ENCODE data around the gene MYCBPAP. TPM values are rescaled to one million over a fixed set of nuclear protein-coding genes. Genes with fewer than 3 reads are reported as not detected.

MYCBPAP gene
- total RNA-seq, 2 experiments from 2014 or later: 0.78 to 1.5 TPM

GRCh38 chr17:50493744-50494143 is 14.5 kb upstream of the MYCBPAP start:
- Mint-ChIP-seq H3K9me3 (no peaks in the 10 kb centered on the region), H3K27me3 (no peaks in the 10 kb centered on the region), H3K27ac (no peak overlapping the region), H3K36me3 (ENCODE audit: low read depth) (no peaks in the 10 kb centered on the region), H3K4me1 (ENCODE audit: low read depth) (no peaks in the 10 kb centered on the region), H3K4me3 (no peak overlapping the region)
- H3K4me3 ChIP-seq (ENCODE audit: low read length): no peak overlapping the region
- ATAC-seq (ENCODE audit: poor library complexity) (no peak), DNase-seq (no peak)
- peaks cover 0 to 5% of the 10 kb centered on the region in 2 experiments for H3K27me3 ChIP-seq (ENCODE audit: control insufficient read depth in 1 of 2, insufficient read depth in 2 of 2, low read length in 2 of 2)
- H3K9me3 ChIP-seq (ENCODE audit: control insufficient read depth in 1 of 2, insufficient read depth in 1 of 2, low read length in 2 of 2): no peaks in the 10 kb centered on the region
- ChIA-PET POLR2A (no interaction called here), CTCF (interaction anchor here (1.2 to 1.3 kb wide), 2 partner anchors 12 to 59 kb away, joined by 3 to 4 read pairs; no protein-coding TSS in a partner anchor)
- H3K4me1 ChIP-seq (ENCODE audit: insufficient read depth, low read length): no peaks in the 10 kb centered on the region
- no peaks in the 10 kb centered on the region for H3K36me3 ChIP-seq (ENCODE audit: insufficient read depth, low read length)
- intact Hi-C loops (cut with DNase I, micrococcal nuclease): no loop called here
- no peak for TF ChIP-seq CTCF (IDR thresholded peaks at IDR 0.05)
- no peak overlapping the region for H3K27ac ChIP-seq (ENCODE audit: low read depth in 1 of 2, low read length in 2 of 2)

GRCh38 chr17:50495217-50495823 is 12.9 kb upstream of the MYCBPAP start:
- ChIA-PET POLR2A (interaction anchor here (0.6 kb wide), 1 partner anchor 214 kb away, joined by 4 read pairs; no protein-coding TSS in a partner anchor), CTCF (no interaction called here)
- Mint-ChIP-seq H3K4me3 (no peak overlapping the region), H3K9me3 (no peaks in the 10 kb centered on the region), H3K36me3 (ENCODE audit: low read depth) (no peaks in the 10 kb centered on the region), H3K4me1 (ENCODE audit: low read depth) (no peaks in the 10 kb centered on the region), H3K27me3 (no peaks in the 10 kb centered on the region), H3K27ac (no peak overlapping the region)
- H3K9me3 ChIP-seq (ENCODE audit: control insufficient read depth in 1 of 2, insufficient read depth in 1 of 2, low read length in 2 of 2): no peaks in the 10 kb centered on the region
- no peak overlapping the region for H3K4me3 ChIP-seq (ENCODE audit: low read length)
- no peak for DNase-seq
- no peak for TF ChIP-seq CTCF (IDR thresholded peaks at IDR 0.05)
- no peak overlapping the region for H3K27ac ChIP-seq (ENCODE audit: low read depth in 1 of 2, low read length in 2 of 2)
- H3K4me1 ChIP-seq (ENCODE audit: insufficient read depth, low read length): no peaks in the 10 kb centered on the region
- H3K36me3 ChIP-seq (ENCODE audit: insufficient read depth, low read length): no peaks in the 10 kb centered on the region
- intact Hi-C loops (cut with DNase I, micrococcal nuclease): no loop called here
- ATAC-seq (ENCODE audit: poor library complexity): no peak
- peaks cover 0 to 5% of the 10 kb centered on the region in 2 experiments for H3K27me3 ChIP-seq (ENCODE audit: control insufficient read depth in 1 of 2, insufficient read depth in 2 of 2, low read length in 2 of 2)

GRCh38 chr17:50495918-50496317 is 12.3 kb upstream of the MYCBPAP start:
- Mint-ChIP-seq H3K27me3 (no peaks in the 10 kb centered on the region), H3K4me1 (ENCODE audit: low read depth) (no peaks in the 10 kb centered on the region), H3K27ac (no peak overlapping the region), H3K9me3 (no peaks in the 10 kb centered on the region), H3K4me3 (no peak overlapping the region), H3K36me3 (ENCODE audit: low read depth) (no peaks in the 10 kb centered on the region)
- CTCF ChIA-PET: no interaction called here
- intact Hi-C loops (cut with DNase I, micrococcal nuclease): no loop called here
- Histone ChIP-seq H3K36me3 (ENCODE audit: insufficient read depth, low read length) (no peaks in the 10 kb centered on the region), H3K4me1 (ENCODE audit: insufficient read depth, low read length) (no peaks in the 10 kb centered on the region), H3K27ac (ENCODE audit: low read depth in 1 of 2, low read length in 2 of 2) (no peak overlapping the region), H3K27me3 (ENCODE audit: control insufficient read depth in 1 of 2, insufficient read depth in 2 of 2, low read length in 2 of 2) (peaks cover 0 to 5% of the 10 kb centered on the region in 2 experiments), H3K9me3 (ENCODE audit: control insufficient read depth in 1 of 2, insufficient read depth in 1 of 2, low read length in 2 of 2) (no peaks in the 10 kb centered on the region), H3K4me3 (ENCODE audit: low read length) (no peak overlapping the region)
- no peak for TF ChIP-seq CTCF (IDR thresholded peaks at IDR 0.05)
- DNase-seq: no peak
- ATAC-seq (ENCODE audit: poor library complexity): no peak
- POLR2A ChIA-PET: interaction anchor here (0.6 kb wide), 1 partner anchor 213 kb away, joined by 4 read pairs; no protein-coding TSS in a partner anchor

Data from CD4-positive, alpha-beta T cell (primary cell).